CD4-positive, alpha-beta T cell (primary cell): ENCODE measurements around the gene ZSWIM2. TPM values are rescaled to one million over a fixed set of nuclear protein-coding genes. Genes with fewer than 3 reads are reported as not detected.

Source experiments
- ATAC-seq: fragments of 200-7000 bp; cut with Tn5 transposase; one replicate; pipeline ENCODE4 v1.10.0; 2022; ENCODE audit warnings: mild to moderate bottlenecking; ENCODE audit not compliant: poor library complexity
- CTCF ChIA-PET: fragments of 350-600 bp; sonication (Branson Sonifier 250); formaldehyde crosslinking; loops from one replicate; lab custom pipeline; 2021; ENCODE audit warnings: antibody characterized with exemption, inconsistent platforms; lab: Charles Lee
- POLR2A ChIA-PET: fragments of 350-600 bp; sonication (Branson Sonifier 250); formaldehyde crosslinking; loops from one replicate; lab custom pipeline; 2021; ENCODE audit warnings: antibody characterized with exemption, inconsistent platforms; lab: Charles Lee
- DNase-seq, 14 experiments: peaks; one replicate each; pipeline ENCODE4 v3.0.0-alpha.2; 2013 to 2020; ENCODE audit warnings: mixed read lengths in 2 of 14
- H3K27ac ChIP-seq, 2 donors: one replicate each; pipeline versions ENCODE4 v1.5.1 to v1.7.0; 2013; ENCODE audit warnings: low read length in 2 of 2, low read depth in 1 of 2, mild to moderate bottlenecking in 1 of 2
- H3K27me3 ChIP-seq, 2 experiments: 1 replicate in 1 of 2; 2 replicates in 1 of 2; pipeline versions ENCODE4 v1.6.1 to v1.7.0; 2013; ENCODE audit warnings: low read length in 2 of 2, control low read depth in 1 of 2, mild to moderate bottlenecking in 1 of 2, moderate library complexity in 1 of 2; ENCODE audit not compliant: insufficient read depth in 2 of 2, control insufficient read depth in 1 of 2
- H3K36me3 ChIP-seq: one replicate; pipeline ENCODE4 v1.6.1; 2013; ENCODE audit warnings: low read length, control low read depth; ENCODE audit not compliant: insufficient read depth
- H3K4me1 ChIP-seq: one replicate; pipeline ENCODE4 v1.6.1; 2013; ENCODE audit warnings: low read length, control low read depth; ENCODE audit not compliant: insufficient read depth
- H3K4me3 ChIP-seq: one replicate; pipeline ENCODE4 v1.5.1; 2013; ENCODE audit warnings: mild to moderate bottlenecking, low read length, moderate library complexity
- H3K9me3 ChIP-seq, 2 experiments: 1 replicate in 1 of 2; 2 replicates in 1 of 2; pipeline versions ENCODE4 v1.6.1 to v1.7.0; 2013; ENCODE audit warnings: low read length in 2 of 2, mild to moderate bottlenecking in 2 of 2, control low read depth in 1 of 2, moderate library complexity in 1 of 2; ENCODE audit not compliant: control insufficient read depth in 1 of 2, insufficient read depth in 1 of 2
- H3K27ac Mint-ChIP-seq: one replicate; pipeline ENCODE4 v1.8.0; 2020; ENCODE audit warnings: mixed read lengths
- H3K27me3 Mint-ChIP-seq: one replicate; pipeline ENCODE4 v1.8.0; 2021; ENCODE audit warnings: mixed read lengths
- H3K36me3 Mint-ChIP-seq: one replicate; pipeline ENCODE4 v1.8.0; 2021; ENCODE audit warnings: low read depth, mixed read lengths
- H3K4me1 Mint-ChIP-seq: one replicate; pipeline ENCODE4 v1.8.0; 2021; ENCODE audit warnings: low read depth, mixed read lengths
- H3K4me3 Mint-ChIP-seq: one replicate; pipeline ENCODE4 v1.8.0; 2020; ENCODE audit warnings: mild to moderate bottlenecking, mixed read lengths
- H3K9me3 Mint-ChIP-seq: one replicate; pipeline ENCODE4 v1.8.0; 2020; ENCODE audit warnings: mixed read lengths
- intact Hi-C, 2 experiments: fragments of 100-400 bp; cut with DNase I in 1 of 2; cut with micrococcal nuclease in 1 of 2; formaldehyde crosslinking; loops; one replicate each; pipeline versions ENCODE4 v1.15.1 to v1.9.0; 2023 to 2025; cut with DNase I, micrococcal nuclease
- total RNA-seq, 174 experiments: library from RNA in 2 of 174; stranded (reverse) in 2 of 174; gene quantifications; one replicate each; pipeline ENCODE4 v1.2.3 and lab custom pipeline; 2021 to 2026
- TF ChIP-seq, protein P1 (sequence below): fragments of 200-600 bp; IDR thresholded peaks from one replicate; pipeline ENCODE4 v1.8.0; 2022; ENCODE audit warnings: antibody characterized with exemption, mild to moderate bottlenecking

Gene ZSWIM2
- total RNA-seq, 2 experiments from 2014 or later = not detected

DNA sequence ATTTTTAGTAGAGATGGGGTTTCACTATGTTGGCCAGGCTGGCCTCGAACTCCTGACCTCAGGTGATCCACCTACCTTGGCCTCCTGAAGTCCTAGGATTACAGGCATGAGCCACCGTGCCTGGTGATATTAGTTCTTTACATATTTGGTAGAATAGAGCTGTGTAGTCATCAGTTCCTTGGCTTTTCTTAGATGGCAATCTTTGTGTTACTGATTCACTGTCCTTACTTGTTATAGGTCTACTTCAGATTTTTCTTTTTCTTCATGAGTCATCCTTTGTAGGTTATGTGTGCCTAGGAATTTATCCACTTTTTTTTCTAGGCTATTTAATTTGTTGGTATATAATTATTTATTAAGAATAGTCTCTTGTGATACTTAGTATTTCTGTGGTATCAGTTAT lies 30.3 kb upstream of the ZSWIM2 start:
- Histone ChIP-seq H3K36me3 (no peaks in the 10 kb centered on the region), H3K9me3 (peaks cover 0 to 9% of the 10 kb centered on the region in 2 experiments), H3K27ac (no peak overlapping the region), H3K4me3 (no peak overlapping the region), H3K4me1 (no peaks in the 10 kb centered on the region), H3K27me3 (no peaks in the 10 kb centered on the region)
- H3K4me3 Mint-ChIP-seq = no peak overlapping the region
- H3K36me3 Mint-ChIP-seq = no peaks in the 10 kb centered on the region
- no peak for ATAC-seq
- H3K27ac Mint-ChIP-seq = no peak overlapping the region
- H3K27me3 Mint-ChIP-seq = no peaks in the 10 kb centered on the region
- H3K9me3 Mint-ChIP-seq = peaks cover 4% of the 10 kb centered on the region
- no peak for DNase-seq
- H3K4me1 Mint-ChIP-seq = no peaks in the 10 kb centered on the region
- intact Hi-C loops = no loop called here
- TF ChIP-seq, protein P1, sequence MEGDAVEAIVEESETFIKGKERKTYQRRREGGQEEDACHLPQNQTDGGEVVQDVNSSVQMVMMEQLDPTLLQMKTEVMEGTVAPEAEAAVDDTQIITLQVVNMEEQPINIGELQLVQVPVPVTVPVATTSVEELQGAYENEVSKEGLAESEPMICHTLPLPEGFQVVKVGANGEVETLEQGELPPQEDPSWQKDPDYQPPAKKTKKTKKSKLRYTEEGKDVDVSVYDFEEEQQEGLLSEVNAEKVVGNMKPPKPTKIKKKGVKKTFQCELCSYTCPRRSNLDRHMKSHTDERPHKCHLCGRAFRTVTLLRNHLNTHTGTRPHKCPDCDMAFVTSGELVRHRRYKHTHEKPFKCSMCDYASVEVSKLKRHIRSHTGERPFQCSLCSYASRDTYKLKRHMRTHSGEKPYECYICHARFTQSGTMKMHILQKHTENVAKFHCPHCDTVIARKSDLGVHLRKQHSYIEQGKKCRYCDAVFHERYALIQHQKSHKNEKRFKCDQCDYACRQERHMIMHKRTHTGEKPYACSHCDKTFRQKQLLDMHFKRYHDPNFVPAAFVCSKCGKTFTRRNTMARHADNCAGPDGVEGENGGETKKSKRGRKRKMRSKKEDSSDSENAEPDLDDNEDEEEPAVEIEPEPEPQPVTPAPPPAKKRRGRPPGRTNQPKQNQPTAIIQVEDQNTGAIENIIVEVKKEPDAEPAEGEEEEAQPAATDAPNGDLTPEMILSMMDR = no peak
- ChIA-PET POLR2A (no interaction called here), CTCF (no interaction called here)

DNA sequence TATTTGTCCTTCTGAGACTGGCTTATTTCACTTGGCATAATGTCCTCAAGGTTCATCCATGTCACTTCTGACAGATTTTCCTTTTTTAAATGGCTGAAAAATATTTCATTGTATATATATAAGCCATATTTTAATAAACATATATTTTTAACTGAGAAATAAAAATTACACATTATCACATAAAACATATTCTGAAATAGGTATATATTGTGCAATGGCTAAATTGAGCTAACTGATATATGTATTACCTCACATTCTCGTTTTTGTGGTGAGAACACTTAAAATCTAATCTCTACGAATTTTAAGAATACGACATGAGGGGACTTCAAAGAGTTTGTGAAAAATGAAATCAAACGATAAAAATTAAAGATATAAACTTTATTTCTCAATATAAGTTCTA lies 25.7 kb upstream of the ZSWIM2 start:
- Mint-ChIP-seq H3K36me3 (no peaks in the 10 kb centered on the region), H3K27ac (no peak overlapping the region), H3K27me3 (no peaks in the 10 kb centered on the region), H3K4me1 (no peaks in the 10 kb centered on the region), H3K9me3 (peaks cover 2% of the 10 kb centered on the region), H3K4me3 (no peak overlapping the region)
- ChIA-PET POLR2A (no interaction called here), CTCF (no interaction called here)
- intact Hi-C loops = no loop called here
- H3K4me1 ChIP-seq = no peaks in the 10 kb centered on the region
- H3K9me3 ChIP-seq = peaks cover 0 to 5% of the 10 kb centered on the region in 2 experiments
- H3K27me3 ChIP-seq = no peaks in the 10 kb centered on the region
- ATAC-seq (no peak), DNase-seq (no peak)
- H3K27ac ChIP-seq = no peak overlapping the region
- H3K36me3 ChIP-seq = no peaks in the 10 kb centered on the region
- TF ChIP-seq, protein P1 = no peak
- H3K4me3 ChIP-seq = no peak overlapping the region

DNA sequence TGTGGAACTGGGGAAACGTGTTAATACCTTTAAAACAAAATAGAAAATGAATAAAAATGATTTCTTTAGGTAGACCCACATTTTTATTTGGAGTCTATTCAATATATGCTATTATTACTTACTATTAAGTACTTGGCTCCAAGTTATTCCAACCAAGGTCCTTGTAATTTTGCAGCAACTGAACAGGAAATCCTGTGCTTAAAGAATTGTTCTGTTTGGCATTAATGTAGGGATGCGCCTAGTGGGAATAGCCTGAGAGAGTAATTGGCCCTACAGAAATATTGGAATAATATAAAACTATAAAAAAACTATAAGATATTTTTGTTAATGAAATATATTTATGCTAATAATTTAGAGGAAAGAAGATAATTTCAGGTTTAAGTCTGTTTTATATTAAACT lies 22.9 kb upstream of the ZSWIM2 start:
- intact Hi-C loops = no loop called here
- TF ChIP-seq, protein P1 = no peak
- H3K4me3 ChIP-seq = no peak overlapping the region
- POLR2A ChIA-PET = no interaction called here
- no peaks in the 10 kb centered on the region for H3K9me3 Mint-ChIP-seq
- no peaks in the 10 kb centered on the region for H3K36me3 ChIP-seq
- no peaks in the 10 kb centered on the region for H3K27me3 ChIP-seq
- peaks cover 0 to 5% of the 10 kb centered on the region in 2 experiments for H3K9me3 ChIP-seq
- DNase-seq (no peak), ATAC-seq (no peak)
- H3K4me3 Mint-ChIP-seq = no peak overlapping the region
- H3K4me1 Mint-ChIP-seq = no peaks in the 10 kb centered on the region
- H3K27ac ChIP-seq = no peak overlapping the region
- H3K27me3 Mint-ChIP-seq = no peaks in the 10 kb centered on the region
- H3K36me3 Mint-ChIP-seq = no peaks in the 10 kb centered on the region
- no peaks in the 10 kb centered on the region for H3K4me1 ChIP-seq
- CTCF ChIA-PET = no interaction called here
- no peak overlapping the region for H3K27ac Mint-ChIP-seq
